HEK293T (cell line): ENCODE measurements around the gene MRPL2.

Experiments
- FOXK2 ChIP-seq: fragments of 450-650 bp; IDR thresholded peaks from 2 replicates; pipeline ENCODE4 v1.6.1; 2016; ENCODE audit warnings: mild to moderate bottlenecking
- FOXM1 ChIP-seq: fragments of 450-650 bp; IDR thresholded peaks from 2 replicates; pipeline ENCODE4 v1.6.1; 2017; ENCODE audit warnings: mild to moderate bottlenecking, borderline replicate concordance
- L3MBTL2 ChIP-seq: fragments of 450-650 bp; conservative IDR thresholded peaks from 2 replicates; pipeline ENCODE4 v1.6.1; 2016; ENCODE audit warnings: mild to moderate bottlenecking
- LEF1 ChIP-seq: fragments of 450-650 bp; IDR thresholded peaks from 2 replicates; pipeline ENCODE4 v1.6.1; 2017; ENCODE audit warnings: mild to moderate bottlenecking, borderline replicate concordance
- SUZ12 ChIP-seq: fragments of 450-650 bp; IDR thresholded peaks from 2 replicates; pipeline ENCODE4 v1.6.1; 2016; ENCODE audit warnings: mild to moderate bottlenecking

DNA sequence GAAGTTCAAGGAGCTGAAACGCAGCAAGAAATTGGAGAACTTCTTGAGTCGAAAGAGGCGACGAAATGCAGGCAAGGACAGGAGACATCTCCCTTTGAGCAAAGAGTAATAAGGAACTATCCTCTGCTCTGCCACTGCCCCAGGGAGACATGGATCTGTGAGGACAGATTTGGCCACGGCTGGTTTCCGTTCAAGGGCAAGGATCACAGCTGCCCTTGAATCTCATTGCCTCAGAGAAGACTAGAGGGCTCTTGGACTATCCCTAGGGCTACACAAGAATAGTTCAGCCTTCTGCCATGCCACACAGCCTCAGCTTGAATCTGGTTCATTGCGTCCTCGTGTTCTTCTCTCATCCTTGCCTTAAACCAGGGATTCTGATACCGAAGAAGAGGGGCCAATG lies 30.1 kb downstream of the MRPL2 start:
- TF ChIP-seq SUZ12, result no peak
- TF ChIP-seq FOXK2, result no peak
- TF ChIP-seq L3MBTL2, result no peak
- TF ChIP-seq LEF1, result no peak
- TF ChIP-seq FOXM1, result no peak
